NCI-H146 (cell line): ENCODE results near the gene SYNE2.

ENCODE experiments used
- DNase-seq: peaks from one replicate; lab custom pipeline; 2025; lab: John Stamatoyannopoulos, UW

SYNE2 gene

DNA sequence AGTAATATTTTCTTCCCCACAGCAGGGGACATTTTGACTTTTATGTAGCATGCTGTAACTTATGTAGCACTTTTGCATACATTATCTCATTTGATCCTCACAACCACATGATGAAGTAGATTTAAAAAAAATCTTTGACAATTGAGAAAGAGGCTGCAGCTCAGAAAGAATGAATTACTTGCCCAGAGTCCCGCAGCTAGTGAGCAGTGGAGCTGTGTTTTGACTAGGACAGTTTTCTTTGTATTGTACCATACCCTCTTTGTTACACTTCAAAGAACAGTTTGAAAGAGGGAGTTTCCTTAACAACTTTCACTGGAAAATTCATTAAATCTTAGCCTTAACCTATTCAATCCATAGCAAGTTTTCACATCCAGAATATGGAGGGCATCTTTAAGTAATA, 58.6 kb downstream of the SYNE2 start:
- DNase-seq = no peak

- no peak for DNase-seq
Measured at GRCh38 chr14:63912286-63912685, 59.5 kb downstream of the SYNE2 start.

DNA sequence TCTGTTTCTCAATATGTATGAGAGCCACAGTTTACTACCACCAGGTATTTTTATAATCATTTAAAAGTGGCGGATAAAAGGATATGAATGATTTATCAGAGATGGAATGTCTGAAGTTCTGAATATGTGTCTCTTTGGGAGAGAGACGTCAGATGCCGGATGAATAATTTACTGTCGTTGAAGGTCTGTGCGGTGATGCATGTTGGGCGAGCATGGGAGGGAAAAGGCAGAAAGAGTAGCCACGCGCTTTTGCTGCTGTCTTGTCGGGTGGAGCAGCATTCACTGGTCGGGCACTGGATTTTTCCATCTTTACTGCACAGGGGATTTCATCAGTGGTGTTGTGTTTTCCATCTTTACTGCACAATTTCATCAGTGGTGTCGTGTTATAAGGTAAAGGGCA, 65.6 kb downstream of the SYNE2 start:
- DNase-seq = no peak

- DNase-seq = peak; percentile 53
Measured at GRCh38 chr14:63922696-63923421, 70.1 kb downstream of the SYNE2 start.

GRCh38 chr14:63923422-63923752, 70.6 kb downstream of the SYNE2 start:
- no peak for DNase-seq

DNA sequence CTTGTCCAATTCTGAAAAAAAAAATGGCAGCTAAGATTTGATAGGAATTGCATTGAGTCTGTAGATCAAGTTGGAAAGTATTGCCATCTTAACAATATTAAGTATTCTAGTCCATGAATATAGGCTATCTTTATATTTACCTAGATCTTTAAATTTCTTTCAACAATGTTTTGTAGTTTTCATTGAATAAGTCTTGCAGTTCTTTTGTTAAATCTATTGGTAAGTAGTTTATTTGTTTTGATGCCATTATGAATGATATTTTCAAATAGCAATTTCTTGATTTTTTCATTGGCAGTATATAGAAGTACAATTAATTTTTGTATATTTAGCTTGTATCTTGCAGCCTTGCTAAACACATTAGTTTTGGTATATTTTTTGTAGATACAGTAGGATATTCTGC, 71.6 kb downstream of the SYNE2 start:
- no peak for DNase-seq

- DNase-seq = no peak
Measured at GRCh38 chr14:63926641-63927040, 73.8 kb downstream of the SYNE2 start.

- peak; percentile 45 for DNase-seq
Measured at GRCh38 chr14:63928744-63929174, 76.0 kb downstream of the SYNE2 start.

DNA sequence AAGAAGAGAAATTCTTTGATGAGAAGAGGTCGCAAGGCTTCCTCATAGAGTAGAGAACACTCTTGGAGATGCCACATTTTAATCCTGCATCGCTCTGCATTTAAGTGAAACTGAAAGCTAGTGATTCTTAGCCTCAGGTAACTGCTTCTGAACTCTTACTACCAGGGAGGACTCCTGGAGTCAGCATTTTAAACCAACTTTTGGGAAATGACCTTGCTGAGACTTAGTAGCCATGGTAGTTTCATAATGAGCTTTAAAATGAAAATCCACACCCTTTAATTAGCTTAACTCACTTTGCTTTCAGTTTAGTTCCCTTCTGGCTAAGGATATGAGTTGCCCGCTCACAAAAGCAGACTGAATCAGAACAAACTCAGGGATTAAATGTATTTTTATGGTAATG, 80.3 kb downstream of the SYNE2 start:
- DNase-seq = no peak

DNA sequence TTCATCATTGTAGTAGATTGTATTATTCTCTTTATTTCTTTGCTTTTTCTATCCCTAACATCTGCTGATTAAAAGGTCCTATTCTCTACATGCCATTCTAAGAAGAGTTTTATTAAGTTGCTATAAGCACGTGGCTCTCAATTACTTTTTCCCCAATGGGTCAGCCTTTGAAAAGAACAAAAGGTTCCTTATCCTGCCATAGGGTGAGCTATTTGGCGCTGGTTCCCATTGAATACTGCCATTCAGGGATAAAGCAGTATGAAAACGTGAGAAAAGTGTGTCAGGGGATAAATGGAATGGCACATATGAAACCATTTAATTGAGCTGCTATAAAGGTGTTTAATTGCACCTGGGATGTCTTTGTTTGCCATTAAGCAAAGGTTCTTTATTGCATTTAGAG, 80.9 kb downstream of the SYNE2 start:
- no peak for DNase-seq

DNA sequence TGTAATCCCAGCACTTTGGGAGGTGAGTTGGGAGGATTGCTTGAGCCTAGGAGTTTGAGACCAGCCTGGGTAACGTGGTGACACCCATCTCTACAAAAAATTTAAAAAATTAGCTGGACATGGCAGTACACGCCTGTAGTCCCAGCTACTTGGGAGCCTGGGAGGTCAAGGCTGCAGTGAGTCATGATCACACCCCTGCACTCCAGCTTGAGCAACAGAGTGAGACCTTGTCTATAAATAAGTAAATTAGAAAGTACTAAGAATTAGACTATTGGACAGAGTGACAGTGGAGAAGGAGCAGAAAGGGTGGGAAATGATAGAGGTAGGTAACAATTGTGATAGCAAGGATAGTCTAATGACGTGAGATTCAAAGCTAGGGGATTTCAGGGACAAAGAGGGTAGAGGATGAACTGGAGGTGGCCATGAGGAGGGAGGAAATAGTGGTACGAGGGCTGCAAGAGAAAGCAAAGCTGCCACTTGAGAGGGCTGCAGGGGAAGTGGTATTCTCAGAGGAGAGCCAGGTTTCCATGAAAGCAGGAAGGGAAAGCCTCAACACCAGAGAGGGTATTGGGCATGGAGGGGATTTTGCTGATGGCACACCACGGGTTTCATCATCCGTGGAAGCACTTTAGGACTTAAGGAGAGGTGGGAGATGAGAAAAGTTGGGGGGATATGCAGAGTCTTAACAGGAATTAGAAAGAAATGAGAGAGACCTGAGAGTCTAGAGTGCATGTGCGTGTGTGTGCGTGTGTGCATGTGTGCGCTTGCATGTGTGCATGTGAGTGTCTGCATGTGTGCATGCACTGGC, 85.6 kb downstream of the SYNE2 start:
- no peak for DNase-seq

- no peak for DNase-seq
Measured at GRCh38 chr14:63939006-63939270, 86.1 kb downstream of the SYNE2 start.

- no peak for DNase-seq
Measured at GRCh38 chr14:63940387-63940786, 87.6 kb downstream of the SYNE2 start.

- no peak for DNase-seq
Measured at GRCh38 chr14:63941023-63941422, 88.2 kb downstream of the SYNE2 start.

- no peak for DNase-seq
Measured at GRCh38 chr14:63949696-63950095, 96.9 kb downstream of the SYNE2 start.

- no peak for DNase-seq
Measured at GRCh38 chr14:63951021-63951420, 98.2 kb downstream of the SYNE2 start.

- no peak for DNase-seq
Measured at GRCh38 chr14:63951429-63951828, 98.6 kb downstream of the SYNE2 start.

DNA sequence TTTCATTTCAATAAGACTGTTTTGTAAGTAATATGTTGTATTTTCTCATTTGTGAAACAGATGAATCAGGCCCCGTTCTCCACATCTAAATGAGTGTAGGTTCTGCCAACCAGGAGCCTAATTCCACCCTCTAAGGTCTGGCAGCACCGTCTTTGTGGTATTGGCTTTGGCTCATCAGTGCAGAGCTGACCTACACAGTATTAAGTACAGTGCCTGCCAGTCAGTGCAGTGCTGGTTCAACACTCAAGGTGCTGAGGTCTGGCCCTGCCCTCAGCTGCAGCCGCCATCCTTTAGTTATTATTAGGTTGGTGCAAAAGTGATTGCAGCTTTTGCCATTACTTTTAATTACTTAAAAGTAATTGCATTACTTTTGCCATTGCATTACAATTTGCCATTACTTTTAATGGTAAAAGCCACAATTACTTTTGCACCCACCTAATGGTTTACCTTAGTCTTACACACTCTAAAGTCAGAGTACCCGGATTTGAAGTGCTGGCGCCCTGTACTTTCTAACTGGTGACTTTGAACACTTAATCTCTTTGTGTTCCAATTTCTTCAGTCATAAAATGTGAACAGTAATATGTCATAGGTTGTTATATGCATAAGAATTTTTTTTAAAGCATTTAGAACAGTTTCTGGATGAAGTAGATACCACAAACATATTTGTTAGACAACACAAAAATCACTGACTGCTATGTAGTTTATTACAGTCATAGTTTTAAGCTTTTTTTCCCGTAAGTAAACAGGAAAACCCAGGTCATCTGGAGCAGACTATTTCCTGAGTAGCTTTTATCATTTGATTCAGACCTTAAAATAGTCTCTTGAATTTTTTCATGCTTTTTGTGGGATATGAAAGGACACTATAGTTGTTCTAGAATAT, 99.5 kb downstream of the SYNE2 start:
- DNase-seq = no peak

- no peak for DNase-seq
Measured at GRCh38 chr14:63952933-63953437, 100.2 kb downstream of the SYNE2 start.

GRCh38 chr14:63956326-63956725, 103.5 kb downstream of the SYNE2 start:
- no peak for DNase-seq

DNA sequence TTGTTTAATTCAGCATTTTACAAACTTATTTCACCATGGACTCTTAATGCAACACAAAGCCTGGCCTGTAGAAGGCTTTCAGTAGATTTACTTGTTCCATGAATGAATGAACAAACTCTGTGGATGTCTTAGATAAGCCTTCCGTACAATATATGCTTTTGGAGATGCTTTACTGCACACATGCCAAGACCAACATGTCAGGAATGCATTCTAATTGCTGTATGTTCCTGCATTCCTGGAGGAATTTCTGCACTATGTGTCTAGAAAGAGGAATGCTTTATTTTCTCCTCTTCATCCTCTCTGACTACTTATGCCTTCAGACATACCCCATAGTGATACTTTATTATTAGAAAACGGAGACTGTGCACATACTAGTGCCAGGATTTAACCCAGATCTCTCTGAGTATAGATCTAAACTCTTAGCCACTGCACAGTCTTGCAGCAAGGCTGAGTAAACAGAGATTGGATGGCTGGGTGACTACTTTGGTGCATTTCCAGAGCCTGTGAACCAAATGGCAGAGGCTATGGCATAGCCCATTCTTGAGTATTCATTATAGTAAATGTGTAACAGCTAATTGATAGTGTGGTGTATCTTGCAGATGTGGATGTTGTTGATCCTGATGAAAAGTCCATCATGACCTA, 108.2 kb downstream of the SYNE2 start:
- no peak for DNase-seq

DNA sequence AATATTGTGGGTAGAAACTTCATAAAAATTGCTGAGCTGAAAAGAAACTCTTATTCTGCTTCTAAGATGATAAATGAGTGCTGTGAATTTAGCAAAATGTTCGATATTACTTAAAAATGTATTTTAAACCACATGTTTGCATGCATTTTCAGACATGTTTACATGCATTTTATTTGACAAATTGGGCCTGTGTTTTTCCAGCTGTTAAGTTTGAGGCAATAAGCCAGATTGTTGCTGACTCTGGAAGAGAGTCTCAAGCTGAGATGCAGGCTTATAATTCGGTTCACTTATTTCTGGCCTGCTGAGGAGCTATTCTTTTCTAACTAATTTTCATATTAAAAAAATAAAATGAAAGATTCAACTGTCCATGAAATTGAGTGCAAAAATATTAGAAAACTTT, 110.1 kb downstream of the SYNE2 start:
- DNase-seq = no peak
